OCI-LY1 (cell line): ENCODE data around the gene CTNNBL1.

Source experiments
- H2AFZ ChIP-seq: fragments of 200-600 bp; sonication (generic), shearing (Covaris generic); 2 replicates; pipeline ENCODE4 v1.6.0; 2014; ENCODE audit warnings: antibody characterized with exemption, mild to moderate bottlenecking, low read length
- H3F3A ChIP-seq: fragments of 200-600 bp; sonication (generic), shearing (Covaris generic); 2 replicates; pipeline ENCODE4 v1.6.0; 2014; ENCODE audit warnings: mild to moderate bottlenecking, antibody characterized with exemption, low read length, moderate library complexity; ENCODE audit not compliant: insufficient read depth
- H3K27ac ChIP-seq: fragments of 200-600 bp; sonication (generic); 2 replicates; pipeline ENCODE4 v1.5.1; 2014; ENCODE audit warnings: low read length, mixed run types, mild to moderate bottlenecking, low read depth; ENCODE audit not compliant: poor library complexity, severe bottlenecking
- H3K27me3 ChIP-seq: fragments of 200-600 bp; sonication (generic); 2 replicates; pipeline ENCODE4 v1.6.0; 2014; ENCODE audit warnings: antibody characterized with exemption, mild to moderate bottlenecking, low read length, moderate library complexity; ENCODE audit not compliant: insufficient read depth
- H3K36me3 ChIP-seq: fragments of 200-600 bp; sonication (generic); 2 replicates; pipeline ENCODE4 v1.6.1; 2014; ENCODE audit warnings: mild to moderate bottlenecking, antibody characterized with exemption, low read length, moderate library complexity, mixed read lengths; ENCODE audit not compliant: insufficient read depth
- H3K4me1 ChIP-seq: fragments of 200-600 bp; sonication (generic); 2 replicates; pipeline ENCODE4 v1.5.1; 2014; ENCODE audit warnings: mild to moderate bottlenecking, low read length, moderate library complexity; ENCODE audit not compliant: insufficient read depth, severe bottlenecking
- H3K4me2 ChIP-seq: fragments of 200-600 bp; sonication (generic), shearing (Covaris generic); 2 replicates; pipeline ENCODE4 v1.6.1; 2014; ENCODE audit warnings: low read length
- H3K4me3 ChIP-seq: fragments of 200-600 bp; sonication (generic); 2 replicates; pipeline ENCODE4 v1.5.1; 2014; ENCODE audit warnings: low read length, low read depth, mild to moderate bottlenecking, mixed read lengths; ENCODE audit not compliant: poor library complexity, severe bottlenecking
- H3K79me2 ChIP-seq: fragments of 200-600 bp; shearing (Covaris generic); 2 replicates; pipeline ENCODE4 v1.6.1; 2016; ENCODE audit warnings: mixed run types, low read length, mixed read lengths; ENCODE audit not compliant: insufficient read depth
- H3K9ac ChIP-seq: fragments of 200-600 bp; sonication (generic), shearing (Covaris generic); 2 replicates; pipeline ENCODE4 v1.6.1; 2014; ENCODE audit warnings: mild to moderate bottlenecking, low read length, mixed read lengths
- H3K9me2 ChIP-seq: fragments of 200-600 bp; sonication (generic), shearing (Covaris generic); 2 replicates; pipeline ENCODE4 v1.6.1; 2014; ENCODE audit warnings: low read depth, mild to moderate bottlenecking, low read length, mixed read lengths
- H3K9me3 ChIP-seq: fragments of 200-600 bp; shearing (Covaris generic); 2 replicates; pipeline ENCODE4 v1.6.1; 2014; ENCODE audit warnings: low read length, mixed read lengths
- H4K20me1 ChIP-seq: fragments of 200-600 bp; sonication (generic), shearing (Covaris generic); 2 replicates; pipeline ENCODE4 v1.6.0; 2016; ENCODE audit warnings: mild to moderate bottlenecking, low read length; ENCODE audit not compliant: insufficient read depth
- EZH2 ChIP-seq: fragments of 200-600 bp; sonication (generic), shearing (Covaris generic); IDR thresholded peaks from 2 replicates; pipeline ENCODE4 v1.8.0; 2017; ENCODE audit warnings: borderline replicate concordance, mixed run types, mild to moderate bottlenecking, antibody characterized with exemption, low read length, moderate library complexity, mixed read lengths
- TF ChIP-seq, protein P1 (sequence below): fragments of 200-600 bp; sonication (generic), shearing (Covaris generic); IDR thresholded peaks from 2 replicates; pipeline ENCODE4 v1.5.1; 2017; ENCODE audit warnings: mild to moderate bottlenecking, antibody characterized with exemption, low read length, moderate library complexity, mixed read lengths

The CTNNBL1 gene

DNA sequence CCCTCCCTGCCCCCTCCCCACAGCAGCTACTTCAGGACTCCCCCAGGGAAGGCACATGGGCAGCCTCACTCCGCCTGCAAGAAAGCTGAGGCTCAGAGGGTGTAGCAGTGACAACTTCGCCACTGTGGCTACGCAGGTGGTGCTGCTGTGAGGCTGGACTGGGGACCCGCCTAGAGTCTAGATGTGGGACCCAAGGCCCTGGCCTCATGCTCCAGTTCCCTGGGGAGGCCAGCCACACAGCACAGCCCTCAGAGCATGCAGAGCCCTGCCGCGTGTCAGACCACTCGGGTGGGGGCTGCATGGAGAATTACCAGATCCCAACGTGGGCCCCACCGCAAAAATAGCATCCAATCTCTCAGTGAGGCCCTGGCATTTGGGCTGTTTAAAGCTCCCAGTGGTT, 178.3 kb downstream of the CTNNBL1 start:
- Histone ChIP-seq H3K9me3 (no peaks in the 10 kb centered on the region), H3K4me1 (peaks cover 9% of the 10 kb centered on the region), H3K27ac (no peak overlapping the region), H3K79me2 (no peaks in the 10 kb centered on the region), H3K9me2 (no peaks in the 10 kb centered on the region), H3K4me3 (no peak overlapping the region), H3K27me3 (no peaks in the 10 kb centered on the region), H3F3A (no peaks in the 10 kb centered on the region), H3K4me2 (no peak overlapping the region), H4K20me1 (no peaks in the 10 kb centered on the region), H3K36me3 (peaks cover 26% of the 10 kb centered on the region; the same call in 1 of the 2 replicates), H3K9ac (no peak overlapping the region), H2AFZ (no peak overlapping the region)
- no peak for TF ChIP-seq EZH2
- TF ChIP-seq, protein P1, sequence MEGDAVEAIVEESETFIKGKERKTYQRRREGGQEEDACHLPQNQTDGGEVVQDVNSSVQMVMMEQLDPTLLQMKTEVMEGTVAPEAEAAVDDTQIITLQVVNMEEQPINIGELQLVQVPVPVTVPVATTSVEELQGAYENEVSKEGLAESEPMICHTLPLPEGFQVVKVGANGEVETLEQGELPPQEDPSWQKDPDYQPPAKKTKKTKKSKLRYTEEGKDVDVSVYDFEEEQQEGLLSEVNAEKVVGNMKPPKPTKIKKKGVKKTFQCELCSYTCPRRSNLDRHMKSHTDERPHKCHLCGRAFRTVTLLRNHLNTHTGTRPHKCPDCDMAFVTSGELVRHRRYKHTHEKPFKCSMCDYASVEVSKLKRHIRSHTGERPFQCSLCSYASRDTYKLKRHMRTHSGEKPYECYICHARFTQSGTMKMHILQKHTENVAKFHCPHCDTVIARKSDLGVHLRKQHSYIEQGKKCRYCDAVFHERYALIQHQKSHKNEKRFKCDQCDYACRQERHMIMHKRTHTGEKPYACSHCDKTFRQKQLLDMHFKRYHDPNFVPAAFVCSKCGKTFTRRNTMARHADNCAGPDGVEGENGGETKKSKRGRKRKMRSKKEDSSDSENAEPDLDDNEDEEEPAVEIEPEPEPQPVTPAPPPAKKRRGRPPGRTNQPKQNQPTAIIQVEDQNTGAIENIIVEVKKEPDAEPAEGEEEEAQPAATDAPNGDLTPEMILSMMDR: no peak

DNA sequence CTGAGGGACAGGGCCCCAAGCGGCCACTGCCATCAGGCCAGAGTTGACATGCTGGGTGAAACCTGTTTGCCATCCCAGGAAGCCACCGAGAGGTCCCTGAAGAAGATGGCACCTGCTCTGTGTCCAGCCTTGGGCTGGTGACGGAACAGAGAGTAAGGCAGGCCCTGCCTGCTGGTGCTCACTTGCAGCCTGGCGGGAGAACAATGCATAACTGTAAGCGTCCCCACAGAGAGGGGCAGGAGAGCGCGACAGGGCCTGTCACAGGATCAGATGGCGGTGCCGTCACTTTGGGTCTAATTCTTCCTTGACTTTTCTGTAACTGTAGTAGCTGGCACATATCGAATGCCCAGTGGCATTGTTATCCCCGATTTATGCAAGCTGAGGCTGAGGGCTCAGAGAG, 180.1 kb downstream of the CTNNBL1 start:
- peaks cover 6% of the 10 kb centered on the region for H3K4me1 ChIP-seq
- H3K36me3 ChIP-seq: peaks cover 21% of the 10 kb centered on the region; the same call in 1 of the 2 replicates
- no peaks in the 10 kb centered on the region for H3K9me3 ChIP-seq
- no peak overlapping the region for H3K4me3 ChIP-seq
- TF ChIP-seq, protein P1: no peak
- no peak for TF ChIP-seq EZH2
- no peak overlapping the region for H3K4me2 ChIP-seq
- H3K27ac ChIP-seq: no peak overlapping the region
- no peaks in the 10 kb centered on the region for H3F3A ChIP-seq
- no peaks in the 10 kb centered on the region for H3K79me2 ChIP-seq
- no peaks in the 10 kb centered on the region for H3K9me2 ChIP-seq
- no peaks in the 10 kb centered on the region for H4K20me1 ChIP-seq
- no peak overlapping the region for H2AFZ ChIP-seq
- no peak overlapping the region for H3K9ac ChIP-seq
- no peaks in the 10 kb centered on the region for H3K27me3 ChIP-seq

DNA sequence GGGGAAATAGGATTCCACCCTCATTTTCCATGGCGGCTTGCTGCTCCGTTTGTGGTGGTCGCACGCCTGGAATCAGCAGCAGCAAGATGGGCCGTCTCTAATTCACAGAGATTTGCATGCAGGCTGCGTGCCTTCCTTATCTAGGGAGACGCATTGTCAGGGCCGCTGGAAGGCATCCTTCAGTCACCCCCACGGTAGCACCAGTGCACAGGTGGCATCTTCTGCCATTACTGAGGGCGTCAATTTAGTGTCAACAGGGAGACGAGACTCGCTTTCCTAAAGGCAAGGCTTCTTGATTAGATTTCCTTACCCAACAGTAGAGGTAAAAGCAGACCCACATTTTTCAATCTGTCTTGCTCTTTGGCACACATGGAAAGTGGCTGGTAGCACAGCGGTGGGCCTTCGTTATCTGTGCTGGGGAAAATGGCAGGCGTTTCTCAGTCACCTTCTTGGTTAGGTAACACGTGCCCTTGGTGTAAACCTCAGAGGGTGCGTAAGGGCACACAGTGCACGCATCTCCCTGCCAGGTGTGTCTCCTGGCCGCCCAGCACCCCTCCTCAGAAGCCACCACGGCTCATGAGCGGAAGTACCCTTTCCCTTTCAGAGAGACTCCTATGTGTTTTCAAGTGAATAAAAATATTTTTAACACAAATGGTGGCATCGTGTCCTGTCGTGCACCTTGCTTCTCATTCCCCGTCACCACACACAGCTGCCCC, 181.8 kb downstream of the CTNNBL1 start:
- Histone ChIP-seq H4K20me1 (no peaks in the 10 kb centered on the region), H3F3A (no peaks in the 10 kb centered on the region)

More for the DNA sequence above, 181.8 kb downstream of the CTNNBL1 start:
- H3K27me3 ChIP-seq: no peaks in the 10 kb centered on the region
- no peaks in the 10 kb centered on the region for H3K4me1 ChIP-seq
- no peaks in the 10 kb centered on the region for H3K79me2 ChIP-seq
- H3K9me3 ChIP-seq: no peaks in the 10 kb centered on the region
- no peak overlapping the region for H3K27ac ChIP-seq
- no peak overlapping the region for H3K9ac ChIP-seq
- H3K9me2 ChIP-seq: no peaks in the 10 kb centered on the region
- H3K4me3 ChIP-seq: no peak overlapping the region
- H3K4me2 ChIP-seq: no peak overlapping the region
- TF ChIP-seq, protein P1: no peak
- TF ChIP-seq EZH2: no peak
- no peak overlapping the region for H2AFZ ChIP-seq
- H3K36me3 ChIP-seq: peaks cover 19% of the 10 kb centered on the region; the same call in 1 of the 2 replicates
